Upper lobe of right lung (tissue), 1 donor: ENCODE measurements around the gene MRGPRD. TPM values are rescaled to one million over a fixed set of nuclear protein-coding genes. Genes with fewer than 3 reads are reported as not detected.
A peak's percentile ranks its signal among the peaks of the same experiment; 100 is the strongest.

Experiments used
- ATAC-seq: fragments of 200-7000 bp; cut with Tn5 transposase; one replicate; pipeline ENCODE4 v1.9.1; 2020; ENCODE audit warnings: mild to moderate bottlenecking, moderate library complexity
- DNase-seq: peaks from one replicate; pipeline ENCODE4 v3.0.0-alpha.2; 2020
- H3K27ac ChIP-seq: fragments of 200-600 bp; one replicate; pipeline ENCODE4 v1.8.0; 2022
- H3K27me3 ChIP-seq: fragments of 200-600 bp; one replicate; pipeline ENCODE4 v1.8.0; 2022; ENCODE audit warnings: mild to moderate bottlenecking
- H3K36me3 ChIP-seq: fragments of 200-600 bp; one replicate; pipeline ENCODE4 v1.8.0; 2022
- H3K4me1 ChIP-seq: fragments of 200-600 bp; one replicate; pipeline ENCODE4 v1.8.0; 2022
- H3K4me3 ChIP-seq: fragments of 200-600 bp; one replicate; pipeline ENCODE4 v1.8.0; 2022; ENCODE audit warnings: mild to moderate bottlenecking
- H3K9me3 ChIP-seq: fragments of 200-600 bp; one replicate; pipeline ENCODE4 v1.8.0; 2022
- CTCF ChIP-seq: fragments of 200-600 bp; IDR thresholded peaks from one replicate; pipeline ENCODE4 v1.8.0; 2022; ENCODE audit warnings: antibody characterized with exemption
- intact Hi-C: fragments of 100-400 bp; cut with DNase I; formaldehyde crosslinking; loops from one replicate; pipeline ENCODE4 v1.11.0; 2022
- total RNA-seq: library from RNA; stranded (reverse); fragmentation: NEBNext Ultra II Directional; extraction: Animal tissue kit (Norgen Biotek cat#: 25700); gene quantifications from one replicate; pipeline ENCODE4 v1.2.1, GENCODE V29; 2021
- donor health status: DM: no; HTN: yes; CAD: no; lungs with severe emphysema.

The MRGPRD gene
- total RNA-seq, 1 donor from 2014 or later = not detected

DNA sequence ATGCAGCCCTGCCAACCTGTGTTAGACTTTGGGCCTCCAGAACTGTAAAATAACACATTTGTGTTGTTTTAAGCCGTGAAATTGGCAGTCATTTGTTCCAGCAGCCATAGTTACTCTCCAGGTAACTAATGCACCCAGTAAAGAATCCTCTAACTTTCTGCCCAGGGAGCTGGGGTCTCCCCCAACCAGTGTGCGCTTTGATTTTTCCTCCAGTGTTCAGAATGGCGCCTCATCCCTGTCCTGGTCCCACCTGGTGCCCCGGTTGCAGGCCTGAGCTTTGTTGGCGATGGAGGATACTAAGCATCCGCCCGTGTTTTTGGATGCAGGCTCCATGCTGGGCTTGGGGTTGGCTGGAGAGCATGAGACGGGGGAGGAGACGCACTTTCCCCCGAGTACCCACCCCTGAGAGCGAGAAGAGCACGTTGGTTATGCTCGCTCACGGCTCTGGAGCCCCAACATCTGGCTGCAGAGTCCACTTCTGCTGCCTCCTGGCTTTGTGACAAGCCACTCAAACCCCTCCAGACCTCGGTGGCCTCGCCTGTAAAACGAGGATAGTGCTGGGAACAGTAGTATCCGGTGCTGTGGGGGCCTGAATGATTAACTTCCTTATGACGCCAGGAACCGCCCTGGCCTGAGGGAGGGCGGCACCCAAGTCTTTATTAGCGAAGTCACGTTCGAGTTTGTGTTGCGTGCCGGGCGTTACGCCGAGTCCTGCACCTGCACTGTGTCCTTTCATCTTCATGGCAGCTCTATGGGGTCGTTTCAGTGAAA, 25.8 kb downstream of the MRGPRD start:
- H3K27ac ChIP-seq = no peak overlapping the region
- ATAC-seq = peak; percentile 79
- intact Hi-C loops = no loop called here

GRCh38 chr11:68950762-68951161, 30.0 kb downstream of the MRGPRD start:
- no peaks in the 10 kb centered on the region for H3K36me3 ChIP-seq
- H3K4me1 ChIP-seq = peaks cover 4% of the 10 kb centered on the region
- intact Hi-C loops = no loop called here
- H3K9me3 ChIP-seq = no peaks in the 10 kb centered on the region
- ATAC-seq (no peak), DNase-seq (no peak)
- H3K4me3 ChIP-seq = no peak overlapping the region
- H3K27ac ChIP-seq = no peak overlapping the region
- TF ChIP-seq CTCF = no peak
- H3K27me3 ChIP-seq = no peaks in the 10 kb centered on the region

More for the DNA sequence above, 25.8 kb downstream of the MRGPRD start:
- Histone ChIP-seq H3K4me1 (peaks cover 4% of the 10 kb centered on the region), H3K27me3 (no peaks in the 10 kb centered on the region), H3K9me3 (no peaks in the 10 kb centered on the region), H3K4me3 (no peak overlapping the region), H3K36me3 (no peaks in the 10 kb centered on the region)
- TF ChIP-seq CTCF = no peak
- DNase-seq = no peak

DNA sequence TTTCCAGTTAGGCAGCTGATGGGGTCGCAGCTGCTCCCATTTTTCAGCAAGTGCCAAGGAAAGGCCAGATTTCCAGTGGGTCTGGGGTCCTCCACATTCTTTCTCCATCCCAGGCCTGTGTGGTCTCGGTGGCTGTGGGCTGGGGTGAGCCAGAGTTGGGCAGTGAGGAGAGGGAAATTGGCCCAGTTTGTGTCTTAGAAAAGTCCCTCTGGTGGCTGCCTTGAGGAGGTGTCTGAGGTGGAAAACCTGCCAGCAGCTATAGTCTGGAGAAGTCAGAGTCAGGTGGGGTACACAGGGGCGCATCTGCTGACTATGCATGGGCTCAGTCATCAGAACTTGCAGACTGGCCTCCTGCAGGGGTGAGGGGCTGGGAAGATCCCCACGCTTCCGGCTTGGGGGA, 30.5 kb downstream of the MRGPRD start:
- no peak for DNase-seq
- ATAC-seq = no peak
- Histone ChIP-seq H3K27me3 (no peaks in the 10 kb centered on the region), H3K4me3 (no peak overlapping the region), H3K36me3 (no peaks in the 10 kb centered on the region), H3K9me3 (no peaks in the 10 kb centered on the region), H3K27ac (no peak overlapping the region), H3K4me1 (peaks cover 2% of the 10 kb centered on the region)
- TF ChIP-seq CTCF = no peak
- intact Hi-C loops = no loop called here

- Histone ChIP-seq H3K4me1 (no peaks in the 10 kb centered on the region), H3K27ac (no peak overlapping the region), H3K27me3 (no peaks in the 10 kb centered on the region), H3K9me3 (no peaks in the 10 kb centered on the region), H3K36me3 (no peaks in the 10 kb centered on the region), H3K4me3 (no peak overlapping the region)
- ATAC-seq (no peak), DNase-seq (no peak)
- intact Hi-C loops = no loop called here
- no peak for TF ChIP-seq CTCF
Observed at GRCh38 chr11:68948935-68949334, 31.9 kb downstream of the MRGPRD start.

DNA sequence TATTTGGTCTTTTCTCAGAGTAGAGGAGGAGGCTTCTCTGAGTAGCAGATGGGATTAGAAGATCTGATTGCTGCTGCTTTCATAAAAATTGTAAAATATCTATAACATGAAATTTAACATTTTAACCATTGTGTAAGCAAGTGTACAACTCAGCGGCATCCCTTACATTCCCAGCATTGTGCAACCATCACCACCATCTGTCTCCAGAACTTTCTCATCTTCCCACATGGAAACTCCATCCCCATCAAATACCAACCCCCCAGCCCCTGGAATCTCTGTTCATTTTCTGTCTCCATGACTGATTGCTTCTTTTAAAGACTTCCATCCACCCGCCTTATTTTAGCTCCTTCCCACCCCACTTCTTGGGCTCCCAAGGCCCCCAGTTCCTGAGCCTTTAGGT, 32.3 kb downstream of the MRGPRD start:
- Histone ChIP-seq H3K4me3 (no peak overlapping the region), H3K36me3 (no peaks in the 10 kb centered on the region), H3K9me3 (no peaks in the 10 kb centered on the region), H3K27me3 (no peaks in the 10 kb centered on the region), H3K27ac (no peak overlapping the region), H3K4me1 (no peaks in the 10 kb centered on the region)
- TF ChIP-seq CTCF = no peak
- ATAC-seq (no peak), DNase-seq (no peak)
- intact Hi-C loops = no loop called here

- no peak overlapping the region for H3K4me3 ChIP-seq
- no peaks in the 10 kb centered on the region for H3K36me3 ChIP-seq
- H3K4me1 ChIP-seq = no peaks in the 10 kb centered on the region
- intact Hi-C loops = no loop called here
- H3K9me3 ChIP-seq = no peaks in the 10 kb centered on the region
- no peak for TF ChIP-seq CTCF
- ATAC-seq = no peak
- DNase-seq = no peak
- no peaks in the 10 kb centered on the region for H3K27me3 ChIP-seq
- H3K27ac ChIP-seq = no peak overlapping the region
Observed at GRCh38 chr11:68947151-68947550, 33.6 kb downstream of the MRGPRD start.
